Epidermal melanocyte (primary cell): ENCODE data around the gene CPZ.
"Not testable (repeated sequence)": the region's sequence is repeated elsewhere in the genome, so short reads cannot be mapped to it uniquely, and the experiment has no call there.

Experiments
- DNase-seq: peaks from one replicate; pipeline ENCODE4 v3.0.0; 2011; ENCODE audit warnings: low spot score; ENCODE audit not compliant: insufficient read length

CPZ gene

GRCh38 chr4:8608714-8609391 lies 16.3 kb downstream of the CPZ start:
- no peak for DNase-seq

GRCh38 chr4:8609406-8609805 lies 16.8 kb downstream of the CPZ start:
- DNase-seq = no peak

GRCh38 chr4:8609824-8610350 lies 17.3 kb downstream of the CPZ start:
- DNase-seq = no peak

- DNase-seq = no peak
Measured at GRCh38 chr4:8610858-8611616, 18.5 kb downstream of the CPZ start.

- no peak for DNase-seq
Measured at GRCh38 chr4:8612646-8613045, 20.1 kb downstream of the CPZ start.

- DNase-seq = no peak
Measured at GRCh38 chr4:8613421-8614364, 21.1 kb downstream of the CPZ start.

- no peak for DNase-seq
Measured at GRCh38 chr4:8614365-8615193, 22.0 kb downstream of the CPZ start.

- no peak for DNase-seq
Measured at GRCh38 chr4:8615366-8615765, 22.8 kb downstream of the CPZ start.

- no peak for DNase-seq
Measured at GRCh38 chr4:8615921-8616787, 23.6 kb downstream of the CPZ start.

- no peak for DNase-seq
Measured at GRCh38 chr4:8616831-8617230, 24.3 kb downstream of the CPZ start.

GRCh38 chr4:8617486-8618040 lies 25.0 kb downstream of the CPZ start:
- DNase-seq = no peak

- DNase-seq = no peak
Measured at GRCh38 chr4:8618421-8618820, 25.9 kb downstream of the CPZ start.

GRCh38 chr4:8618961-8619720 lies 26.6 kb downstream of the CPZ start:
- DNase-seq = no peak

- DNase-seq = not testable (repeated sequence)
Measured at GRCh38 chr4:8621135-8621534, 28.6 kb downstream of the CPZ start.

- DNase-seq = not testable (repeated sequence)
Measured at GRCh38 chr4:8624601-8625272, 32.2 kb downstream of the CPZ start.

- not testable (repeated sequence) for DNase-seq
Measured at GRCh38 chr4:8630240-8630905, 37.8 kb downstream of the CPZ start.

- not testable (repeated sequence) for DNase-seq
Measured at GRCh38 chr4:8631896-8632295, 39.3 kb downstream of the CPZ start.

- DNase-seq = not testable (repeated sequence)
Measured at GRCh38 chr4:8634773-8635172, 42.2 kb downstream of the CPZ start.
